HEK293 (cell line): Measurements from ENCODE around the gene ADCY3.

Experiments
- CTCF ChIA-PET: fragments of 350-600 bp; formaldehyde crosslinking; extraction: SDS; loops from one replicate; lab custom pipeline; 2021; ENCODE audit warnings: antibody characterized with exemption; lab: Yijun Ruan, JAX
- POLR2A ChIA-PET: fragments of 300-600 bp; formaldehyde crosslinking; extraction: SDS; loops from one replicate; lab custom pipeline; 2020; ENCODE audit warnings: antibody characterized with exemption, inconsistent platforms; lab: Yijun Ruan, JAX
- H3K27ac ChIP-seq: fragments of 200-500 bp; sonication (Bioruptor generic); 2 replicates; pipeline ENCODE4 v1.5.1; 2014; ENCODE audit warnings: low read depth, low read length, control low read depth, inconsistent platforms; ENCODE audit errors: extremely low read depth
- H3K36me3 ChIP-seq, 2 experiments: fragments of 200-500 bp in 1 of 2; sonication (Bioruptor generic) in 1 of 2; 1 replicate in 1 of 2; 2 replicates in 1 of 2; pipeline ENCODE4 v1.5.1; 2014 to 2017; ENCODE audit warnings: inconsistent platforms in 2 of 2, low read length in 2 of 2; ENCODE audit not compliant: control insufficient read depth in 2 of 2, insufficient read depth in 1 of 2
- H3K4me1 ChIP-seq: fragments of 200-500 bp; sonication (Bioruptor generic); 2 replicates; pipeline ENCODE4 v1.5.1; 2014; ENCODE audit warnings: mild to moderate bottlenecking, low read length, inconsistent platforms; ENCODE audit not compliant: control insufficient read depth, insufficient read depth
- H3K4me3 ChIP-seq: 2 replicates; pipeline ENCODE4 v1.5.1; 2011; ENCODE audit warnings: low read depth, mild to moderate bottlenecking, control low read depth, low read length, moderate library complexity
- H3K9me3 ChIP-seq: fragments of 200-500 bp; sonication (Bioruptor generic); 2 replicates; pipeline ENCODE4 v1.5.1; 2014; ENCODE audit warnings: low read depth, low read length, inconsistent platforms; ENCODE audit not compliant: control insufficient read depth, insufficient read depth
- GLIS1 ChIP-seq: fragments of 450-650 bp; formaldehyde crosslinking; IDR thresholded peaks from 2 replicates; pipeline ENCODE4 v1.5.1; 2016; ENCODE audit warnings: missing biosample characterization, missing genetic modification characterization
- KLF7 ChIP-seq: fragments of 450-650 bp; formaldehyde crosslinking; IDR thresholded peaks from 2 replicates; pipeline ENCODE4 v1.5.1; 2016; ENCODE audit warnings: missing biosample characterization, missing genetic modification characterization, borderline replicate concordance
- SP2 ChIP-seq: fragments of 450-650 bp; formaldehyde crosslinking; IDR thresholded peaks from 2 replicates; pipeline ENCODE4 v1.5.1; 2016; ENCODE audit warnings: missing biosample characterization, missing genetic modification characterization
- SP7 ChIP-seq: fragments of 450-650 bp; formaldehyde crosslinking; IDR thresholded peaks from 2 replicates; pipeline ENCODE4 v1.5.1; 2016; ENCODE audit warnings: missing biosample characterization, missing genetic modification characterization
- TCF7L2 ChIP-seq: IDR thresholded peaks from 2 replicates; pipeline ENCODE4 v1.6.1; 2011; ENCODE audit warnings: low read depth, mild to moderate bottlenecking, inconsistent platforms, low read length, moderate library complexity, borderline replicate concordance
- ZBTB17 ChIP-seq: fragments of 450-650 bp; formaldehyde crosslinking; IDR thresholded peaks from 2 replicates; pipeline ENCODE4 v1.5.1; 2016; ENCODE audit warnings: missing biosample characterization, missing genetic modification characterization
- ZIC2 ChIP-seq: fragments of 450-650 bp; formaldehyde crosslinking; IDR thresholded peaks from 2 replicates; pipeline ENCODE4 v1.5.1; 2016; ENCODE audit warnings: missing biosample characterization, missing genetic modification characterization
- ZNF112 ChIP-seq: fragments of 450-650 bp; formaldehyde crosslinking; IDR thresholded peaks from 2 replicates; pipeline ENCODE4 v1.5.0; 2017; ENCODE audit warnings: missing biosample characterization, missing genetic modification characterization
- ZNF133 ChIP-seq: fragments of 450-650 bp; formaldehyde crosslinking; IDR thresholded peaks from 2 replicates; pipeline ENCODE4 v1.5.1; 2016; ENCODE audit warnings: missing biosample characterization, missing genetic modification characterization
- ZNF146 ChIP-seq: fragments of 450-650 bp; formaldehyde crosslinking; IDR thresholded peaks from 2 replicates; pipeline ENCODE4 v1.5.1; 2016; ENCODE audit warnings: missing biosample characterization, missing genetic modification characterization
- ZNF148 ChIP-seq: fragments of 450-650 bp; formaldehyde crosslinking; IDR thresholded peaks from 2 replicates; pipeline ENCODE4 v1.5.0; 2017; ENCODE audit warnings: missing biosample characterization, missing genetic modification characterization, borderline replicate concordance
- ZNF155 ChIP-seq: fragments of 450-650 bp; formaldehyde crosslinking; IDR thresholded peaks from 2 replicates; pipeline ENCODE4 v1.5.1; 2016; ENCODE audit warnings: missing biosample characterization, missing genetic modification characterization
- ZNF157 ChIP-seq: fragments of 450-650 bp; formaldehyde crosslinking; IDR thresholded peaks from 2 replicates; pipeline ENCODE4 v1.5.1; 2016; ENCODE audit warnings: missing biosample characterization, missing genetic modification characterization
- ZNF169 ChIP-seq: fragments of 450-650 bp; formaldehyde crosslinking; IDR thresholded peaks from 2 replicates; pipeline ENCODE4 v1.5.1; 2016; ENCODE audit warnings: missing biosample characterization, missing genetic modification characterization
- ZNF221 ChIP-seq: fragments of 450-650 bp; formaldehyde crosslinking; IDR thresholded peaks from 2 replicates; pipeline ENCODE4 v1.5.1; 2017; ENCODE audit warnings: missing biosample characterization, missing genetic modification characterization, borderline replicate concordance
- ZNF37A ChIP-seq: fragments of 450-650 bp; IDR thresholded peaks from 2 replicates; pipeline ENCODE4 v1.5.1; 2018; ENCODE audit warnings: missing biosample characterization, missing genetic modification characterization
- ZNF529 ChIP-seq: fragments of 450-650 bp; formaldehyde crosslinking; IDR thresholded peaks from 2 replicates; pipeline ENCODE4 v1.5.1; 2017; ENCODE audit warnings: missing genetic modification characterization, missing biosample characterization; ENCODE audit not compliant: insufficient replicate concordance
- ZNF544 ChIP-seq: fragments of 450-650 bp; formaldehyde crosslinking; IDR thresholded peaks from 2 replicates; pipeline ENCODE4 v1.5.0; 2017; ENCODE audit warnings: missing biosample characterization, missing genetic modification characterization
- ZNF549 ChIP-seq: fragments of 450-650 bp; IDR thresholded peaks from 2 replicates; pipeline ENCODE4 v1.5.1; 2018; ENCODE audit warnings: missing biosample characterization, missing genetic modification characterization, mild to moderate bottlenecking, inconsistent platforms, moderate library complexity
- ZNF558 ChIP-seq: fragments of 450-650 bp; formaldehyde crosslinking; IDR thresholded peaks from 2 replicates; pipeline ENCODE4 v1.5.1; 2016; ENCODE audit warnings: missing biosample characterization, missing genetic modification characterization
- ZNF571 ChIP-seq: fragments of 450-650 bp; formaldehyde crosslinking; IDR thresholded peaks from 2 replicates; pipeline ENCODE4 v1.5.0; 2017; ENCODE audit warnings: missing biosample characterization, missing genetic modification characterization
- ZNF670 ChIP-seq: fragments of 450-650 bp; formaldehyde crosslinking; IDR thresholded peaks from 2 replicates; pipeline ENCODE4 v1.5.1; 2016; ENCODE audit warnings: missing biosample characterization, missing genetic modification characterization, low read depth
- ZNF843 ChIP-seq: fragments of 450-650 bp; formaldehyde crosslinking; IDR thresholded peaks from 2 replicates; pipeline ENCODE4 v1.5.1; 2016; ENCODE audit warnings: missing biosample characterization, missing genetic modification characterization
- ZSCAN16 ChIP-seq: fragments of 450-650 bp; formaldehyde crosslinking; IDR thresholded peaks from 2 replicates; pipeline ENCODE4 v1.5.1; 2016; ENCODE audit warnings: missing biosample characterization, missing genetic modification characterization
- ZSCAN4 ChIP-seq: fragments of 450-650 bp; formaldehyde crosslinking; IDR thresholded peaks from 2 replicates; pipeline ENCODE4 v1.5.1; 2017; ENCODE audit warnings: missing biosample characterization, missing genetic modification characterization
- TF ChIP-seq, protein P1 (sequence below): fragments of 450-650 bp; formaldehyde crosslinking; IDR thresholded peaks from 2 replicates; pipeline ENCODE4 v1.5.1; 2016; ENCODE audit warnings: missing biosample characterization, missing genetic modification characterization
- TF ChIP-seq, protein P2 (sequence below): fragments of 450-650 bp; formaldehyde crosslinking; IDR thresholded peaks from 2 replicates; pipeline ENCODE4 v1.5.1; 2017; ENCODE audit warnings: missing biosample characterization, missing genetic modification characterization
- TF ChIP-seq, protein P3 (sequence below): fragments of 450-650 bp; formaldehyde crosslinking; IDR thresholded peaks from 2 replicates; pipeline ENCODE4 v1.5.1; 2016; ENCODE audit warnings: missing biosample characterization, missing genetic modification characterization

ADCY3 gene

DNA sequence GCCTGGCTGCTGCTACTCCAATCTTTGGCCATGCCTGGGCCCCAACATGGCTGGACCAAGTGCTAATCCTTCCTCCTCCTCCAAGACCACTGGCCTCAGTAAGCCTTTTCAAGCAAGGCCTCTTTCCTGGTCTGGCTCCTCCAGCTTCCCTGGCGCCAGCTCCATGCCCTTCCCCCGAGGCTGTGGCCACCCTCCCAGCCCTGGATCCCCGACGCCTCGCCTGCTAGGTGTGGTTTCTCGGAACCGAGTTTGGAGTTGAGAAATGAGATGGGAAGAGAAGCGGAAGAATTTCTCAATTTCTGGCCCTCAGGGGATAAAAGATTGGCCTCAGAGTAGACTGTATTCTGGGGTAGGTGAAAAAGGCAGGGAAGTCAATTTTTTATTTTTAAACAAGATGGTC, 46.4 kb downstream of the ADCY3 start:
- POLR2A ChIA-PET: no interaction called here
- TF ChIP-seq ZNF146 (tag by site-specific recombination) (no peak), ZNF148 (tag by site-specific recombination) (no peak), ZNF157 (no peak), ZNF37A (no peak), ZNF558 (tag by site-specific recombination) (no peak), TCF7L2 (no peak), ZNF221 (tag by site-specific recombination) (no peak), ZNF169 (tag by site-specific recombination) (no peak), SP7 (no peak), ZNF112 (tag by site-specific recombination) (no peak), GLIS1 (tag by site-specific recombination) (no peak), SP2 (no peak), ZNF843 (no peak)
- TF ChIP-seq, protein P1, sequence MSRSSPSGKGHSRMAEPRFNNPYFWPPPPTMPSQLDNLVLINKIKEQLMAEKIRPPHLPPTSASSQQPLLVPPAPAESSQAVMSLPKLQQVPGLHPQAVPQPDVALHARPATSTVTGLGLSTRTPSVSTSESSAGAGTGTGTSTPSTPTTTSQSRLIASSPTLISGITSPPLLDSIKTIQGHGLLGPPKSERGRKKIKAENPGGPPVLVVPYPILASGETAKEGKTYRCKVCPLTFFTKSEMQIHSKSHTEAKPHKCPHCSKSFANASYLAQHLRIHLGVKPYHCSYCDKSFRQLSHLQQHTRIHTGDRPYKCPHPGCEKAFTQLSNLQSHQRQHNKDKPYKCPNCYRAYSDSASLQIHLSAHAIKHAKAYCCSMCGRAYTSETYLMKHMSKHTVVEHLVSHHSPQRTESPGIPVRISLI (tag by site-specific recombination): no peak
- TF ChIP-seq, protein P2, sequence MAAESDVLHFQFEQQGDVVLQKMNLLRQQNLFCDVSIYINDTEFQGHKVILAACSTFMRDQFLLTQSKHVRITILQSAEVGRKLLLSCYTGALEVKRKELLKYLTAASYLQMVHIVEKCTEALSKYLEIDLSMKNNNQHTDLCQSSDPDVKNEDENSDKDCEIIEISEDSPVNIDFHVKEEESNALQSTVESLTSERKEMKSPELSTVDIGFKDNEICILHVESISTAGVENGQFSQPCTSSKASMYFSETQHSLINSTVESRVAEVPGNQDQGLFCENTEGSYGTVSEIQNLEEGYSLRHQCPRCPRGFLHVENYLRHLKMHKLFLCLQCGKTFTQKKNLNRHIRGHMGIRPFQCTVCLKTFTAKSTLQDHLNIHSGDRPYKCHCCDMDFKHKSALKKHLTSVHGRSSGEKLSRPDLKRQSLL: no peak
- TF ChIP-seq, all 188 proteins: peak for 0
- CTCF ChIA-PET: no interaction called here

GRCh38 chr2:24872344-24873115, 47.5 kb downstream of the ADCY3 start:
- CTCF ChIA-PET: no interaction called here
- no peaks in the 10 kb centered on the region for H3K9me3 ChIP-seq
- POLR2A ChIA-PET: no interaction called here
- no peaks in the 10 kb centered on the region for H3K4me1 ChIP-seq
- TF ChIP-seq ZIC2: no peak
- TF ChIP-seq ZNF133 (tag by site-specific recombination): no peak
- no peak for TF ChIP-seq ZNF549 (tag by site-specific recombination)
- no peak for TF ChIP-seq ZNF169 (tag by site-specific recombination)
- no peak for TF ChIP-seq ZBTB17 (tag by site-specific recombination)
- TF ChIP-seq ZNF670: no peak
- no peak for TF ChIP-seq GLIS1 (tag by site-specific recombination)
- TF ChIP-seq ZNF529 (tag by site-specific recombination): no peak
- no peak for TF ChIP-seq ZSCAN16 (tag by site-specific recombination)
- no peak for TF ChIP-seq ZSCAN4 (tag by site-specific recombination)
- TF ChIP-seq ZNF571 (tag by site-specific recombination): no peak
- no peak for TF ChIP-seq ZNF544 (tag by site-specific recombination)
- TF ChIP-seq KLF7 (tag by site-specific recombination): no peak
- TF ChIP-seq, protein P3, sequence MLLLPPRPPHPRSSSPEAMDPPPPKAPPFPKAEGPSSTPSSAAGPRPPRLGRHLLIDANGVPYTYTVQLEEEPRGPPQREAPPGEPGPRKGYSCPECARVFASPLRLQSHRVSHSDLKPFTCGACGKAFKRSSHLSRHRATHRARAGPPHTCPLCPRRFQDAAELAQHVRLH (tag by site-specific recombination): no peak
- TF ChIP-seq ZNF155 (tag by site-specific recombination): no peak
- no peak for TF ChIP-seq ZNF157
- peaks cover 10 to 39% of the 10 kb centered on the region in 2 experiments for H3K36me3 ChIP-seq
- H3K27ac ChIP-seq: no peak overlapping the region
- no peak overlapping the region for H3K4me3 ChIP-seq

More for the DNA sequence above, 46.4 kb downstream of the ADCY3 start:
- peaks cover 6 to 39% of the 10 kb centered on the region in 2 experiments; a peak in 2 of 3 replicates for H3K36me3 ChIP-seq
- no peaks in the 10 kb centered on the region for H3K4me1 ChIP-seq
- H3K27ac ChIP-seq: no peak overlapping the region
- H3K4me3 ChIP-seq: no peak overlapping the region
- H3K9me3 ChIP-seq: no peaks in the 10 kb centered on the region
